ENCODE results near the gene FUS.

- TF ChIP-seq THAP7 (CRISPR knock-in tag; IDR thresholded peaks at IDR 0.05) (no peak), ZNF556 (CRISPR knock-in tag; IDR thresholded peaks at IDR 0.05; ENCODE audit: borderline replicate concordance) (no peak), ZBTB10 (CRISPR knock-in tag; IDR thresholded peaks at IDR 0.05; ENCODE audit: borderline replicate concordance) (no peak), CREM (IDR thresholded peaks at IDR 0.05) (no peak), CREM (CRISPR knock-in tag; IDR thresholded peaks at IDR 0.05) (no peak), EZH2 (conservative IDR thresholded peaks at IDR 0.05; ENCODE audit: low read depth, low read length) (no peak), U2AF1 (optimal IDR thresholded peaks at IDR 0.05; ENCODE audit: low read depth, low read length) (no peak)
- TF ChIP-seq, protein P1, sequence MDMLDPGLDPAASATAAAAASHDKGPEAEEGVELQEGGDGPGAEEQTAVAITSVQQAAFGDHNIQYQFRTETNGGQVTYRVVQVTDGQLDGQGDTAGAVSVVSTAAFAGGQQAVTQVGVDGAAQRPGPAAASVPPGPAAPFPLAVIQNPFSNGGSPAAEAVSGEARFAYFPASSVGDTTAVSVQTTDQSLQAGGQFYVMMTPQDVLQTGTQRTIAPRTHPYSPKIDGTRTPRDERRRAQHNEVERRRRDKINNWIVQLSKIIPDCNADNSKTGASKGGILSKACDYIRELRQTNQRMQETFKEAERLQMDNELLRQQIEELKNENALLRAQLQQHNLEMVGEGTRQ (IDR thresholded peaks at IDR 0.05; ENCODE audit: low read depth, low read length) = no peak
- TF ChIP-seq, protein P1 (CRISPR knock-in tag; IDR thresholded peaks at IDR 0.05; ENCODE audit: borderline replicate concordance) = no peak
Measured at GRCh38 chr16:31145398-31145990, 34.4 kb upstream of the FUS start.

Measured in HepG2 (cell line).